Ovary (tissue), 9 donors: ENCODE data around the gene PTPRU. TPM values are rescaled to one million over a fixed set of nuclear protein-coding genes. Genes with fewer than 3 reads are reported as not detected.

Source experiments
- DNase-seq, 5 donors: peaks; one replicate each; pipeline ENCODE4 v3.0.0-alpha.2; 2019 to 2020
- H3K27ac ChIP-seq, 2 donors: fragments of 200-600 bp; one replicate each; pipeline versions ENCODE4 v1.5.1 to v1.8.0; 2019 to 2022
- H3K27me3 ChIP-seq: fragments of 200-600 bp; one replicate; pipeline ENCODE4 v1.8.0; 2022
- H3K36me3 ChIP-seq: fragments of 200-600 bp; sonication (generic); one replicate; pipeline ENCODE4 v1.5.1; 2019
- H3K4me1 ChIP-seq: one replicate; pipeline ENCODE4 v1.8.1; 2013; ENCODE audit warnings: mild to moderate bottlenecking, moderate library complexity; ENCODE audit not compliant: insufficient read depth
- H3K4me3 ChIP-seq: fragments of 200-600 bp; sonication (generic); one replicate; pipeline ENCODE4 v1.5.1; 2017
- H3K9me3 ChIP-seq, 2 donors: fragments of 200-600 bp in 1 of 2; sonication (generic) in 1 of 2; one replicate each; pipeline versions ENCODE4 v1.5.1 to v1.8.1; 2013 to 2019; ENCODE audit warnings: mild to moderate bottlenecking in 1 of 2, moderate library complexity in 1 of 2
- CTCF ChIP-seq, 3 donors: fragments of 450-650 bp in 2 of 3; fragments of 200-600 bp in 1 of 3; IDR thresholded peaks; one replicate each; pipeline versions ENCODE4 v1.5.1 to v1.8.0; 2016 to 2022; ENCODE audit warnings: antibody characterized with exemption in 3 of 3, mild to moderate bottlenecking in 1 of 3
- EP300 ChIP-seq: sonication (generic); formaldehyde crosslinking; IDR thresholded peaks from one replicate; pipeline ENCODE4 v1.6.1; 2017; ENCODE audit warnings: antibody characterized with exemption
- POLR2A ChIP-seq: fragments of 450-650 bp; IDR thresholded peaks from one replicate; pipeline ENCODE4 v1.6.1; 2017; ENCODE audit warnings: antibody characterized with exemption, mild to moderate bottlenecking, moderate library complexity
- WGBS, 3 donors: extraction: QIAGEN DNeasy Blood & Tissue Kit in 1 of 3; methylation state at CpG; one replicate each; pipeline versions ENCODE4 v1.1.5 to v1.1.7; 2013 to 2017; 5-methylcytosine and 5-hydroxymethylcytosine counted together
- intact Hi-C, 4 donors: fragments of 100-400 bp; cut with DNase I; formaldehyde crosslinking; loops; one replicate each; pipeline versions ENCODE4 v1.11.0 to v1.15.1; 2022 to 2023
- polyA plus RNA-seq, 2 donors: library from polyadenylated mRNA; stranded (reverse); fragments of 200-250 nt in 1 of 2; fragments of 350-450 nt in 1 of 2; fragmentation: Illumina TruSeq in 1 of 2; extraction: RNeasy Lipid Tissue Mini Kit (QIAGEN cat#74804) in 1 of 2; gene quantifications; one replicate each; pipeline ENCODE4 v1.2.3, GENCODE V29; 2013 to 2014
- total RNA-seq, 7 donors: library from RNA; depleted of rRNA in 2 of 7; stranded (reverse); fragments of >200 nt in 2 of 7; fragmentation: NEBNext Ultra II Directional in 3 of 7; extraction: Animal tissue kit (Norgen Biotek cat#: 25700) in 3 of 7; gene quantifications; one replicate each; pipeline versions ENCODE4 v1.1.0 to v1.2.4, GENCODE V29; 2016 to 2023
- donor health status: DM: no; HTN: no; CAD: no; lungs with moderate emphysema.
- donor health status: DM: no; HTN: no; CAD: no.
- donor health status: Bipolar disorder and iron deficiency.
- donor health status: DM: yes; HTN: yes; CAD: no.
- donor health status: DM: no; HTN: no; CAD: no.
- donor health status: DM: yes; HTN: yes; CAD: no.

The PTPRU gene
- total and polyA plus RNA-seq, 9 donors, result 2.9 to 45.2 (median 29.9) TPM

GRCh38 chr1:29290414-29290985 is 54.2 kb downstream of the PTPRU start:
- no peaks in the 10 kb centered on the region for H3K36me3 ChIP-seq

GRCh38 chr1:29291756-29292155 is 55.4 kb downstream of the PTPRU start:
- Histone ChIP-seq H3K27ac (no peak overlapping the region), H3K9me3 (no peaks in the 10 kb centered on the region), H3K36me3 (no peaks in the 10 kb centered on the region), H3K27me3 (no peaks in the 10 kb centered on the region), H3K4me1 (no peaks in the 10 kb centered on the region), H3K4me3 (no peak overlapping the region)
- TF ChIP-seq CTCF (IDR thresholded peaks at IDR 0.05) (no peak), POLR2A (no peak), EP300 (no peak)
- intact Hi-C loops, result no loop called here
- no peak for DNase-seq
- 91 to 95% (median 93%) methylated on average over 10 of the region's 10 CpGs for WGBS, 3 donors

More at GRCh38 chr1:29290414-29290985, 54.2 kb downstream of the PTPRU start:
- TF ChIP-seq EP300, result no peak
- TF ChIP-seq CTCF (IDR thresholded peaks at IDR 0.05), result no peak
- no peak for TF ChIP-seq POLR2A
- H3K27ac ChIP-seq, result no peak overlapping the region
- 64 to 67% (median 64%) methylated on average over 12 of the region's 12 CpGs for WGBS, 3 donors
- DNase-seq, result no peak
- no peak overlapping the region for H3K4me3 ChIP-seq
- intact Hi-C loops, result no loop called here
- no peaks in the 10 kb centered on the region for H3K27me3 ChIP-seq
- no peaks in the 10 kb centered on the region for H3K9me3 ChIP-seq
- no peaks in the 10 kb centered on the region for H3K4me1 ChIP-seq

GRCh38 chr1:29292344-29292743 is 56.0 kb downstream of the PTPRU start:
- Histone ChIP-seq H3K27ac (no peak overlapping the region), H3K36me3 (no peaks in the 10 kb centered on the region), H3K4me3 (no peak overlapping the region), H3K27me3 (no peaks in the 10 kb centered on the region), H3K9me3 (no peaks in the 10 kb centered on the region), H3K4me1 (no peaks in the 10 kb centered on the region)
- intact Hi-C loops, result no loop called here
- DNase-seq, result no peak
- TF ChIP-seq CTCF (IDR thresholded peaks at IDR 0.05), result no peak
- TF ChIP-seq POLR2A, result no peak
- TF ChIP-seq EP300, result no peak
- 81 to 83% (median 82%) methylated on average over 3 of the region's 3 CpGs for WGBS, 3 donors

- peak in 1 of 5 donors; percentile 7 for DNase-seq
- Histone ChIP-seq H3K27ac (no peak overlapping the region), H3K4me3 (no peak overlapping the region), H3K27me3 (no peaks in the 10 kb centered on the region), H3K9me3 (no peaks in the 10 kb centered on the region), H3K4me1 (no peaks in the 10 kb centered on the region), H3K36me3 (no peaks in the 10 kb centered on the region)
- intact Hi-C loops, result no loop called here
- WGBS, 3 donors, result 82 to 92% (median 87%) methylated on average over 5 of the region's 5 CpGs
- TF ChIP-seq POLR2A (no peak), CTCF (IDR thresholded peaks at IDR 0.05) (no peak), EP300 (no peak)
These were observed 61.1 kb downstream of the PTPRU start for GRCh38 chr1:29297450-29297849.
